Measurements from ENCODE around the gene ALDOB.

Gene ALDOB

GRCh38 chr9:101403516-101404285 lies 31.9 kb downstream of the ALDOB start:
- no peak for DNase-seq (ENCODE audit: insufficient read length, low spot score)
- no peak for FAIRE-seq
- TF ChIP-seq, protein P1, sequence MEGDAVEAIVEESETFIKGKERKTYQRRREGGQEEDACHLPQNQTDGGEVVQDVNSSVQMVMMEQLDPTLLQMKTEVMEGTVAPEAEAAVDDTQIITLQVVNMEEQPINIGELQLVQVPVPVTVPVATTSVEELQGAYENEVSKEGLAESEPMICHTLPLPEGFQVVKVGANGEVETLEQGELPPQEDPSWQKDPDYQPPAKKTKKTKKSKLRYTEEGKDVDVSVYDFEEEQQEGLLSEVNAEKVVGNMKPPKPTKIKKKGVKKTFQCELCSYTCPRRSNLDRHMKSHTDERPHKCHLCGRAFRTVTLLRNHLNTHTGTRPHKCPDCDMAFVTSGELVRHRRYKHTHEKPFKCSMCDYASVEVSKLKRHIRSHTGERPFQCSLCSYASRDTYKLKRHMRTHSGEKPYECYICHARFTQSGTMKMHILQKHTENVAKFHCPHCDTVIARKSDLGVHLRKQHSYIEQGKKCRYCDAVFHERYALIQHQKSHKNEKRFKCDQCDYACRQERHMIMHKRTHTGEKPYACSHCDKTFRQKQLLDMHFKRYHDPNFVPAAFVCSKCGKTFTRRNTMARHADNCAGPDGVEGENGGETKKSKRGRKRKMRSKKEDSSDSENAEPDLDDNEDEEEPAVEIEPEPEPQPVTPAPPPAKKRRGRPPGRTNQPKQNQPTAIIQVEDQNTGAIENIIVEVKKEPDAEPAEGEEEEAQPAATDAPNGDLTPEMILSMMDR (IDR thresholded peaks at IDR 0.05; ENCODE audit: insufficient read depth, missing control alignments): no peak

DNA sequence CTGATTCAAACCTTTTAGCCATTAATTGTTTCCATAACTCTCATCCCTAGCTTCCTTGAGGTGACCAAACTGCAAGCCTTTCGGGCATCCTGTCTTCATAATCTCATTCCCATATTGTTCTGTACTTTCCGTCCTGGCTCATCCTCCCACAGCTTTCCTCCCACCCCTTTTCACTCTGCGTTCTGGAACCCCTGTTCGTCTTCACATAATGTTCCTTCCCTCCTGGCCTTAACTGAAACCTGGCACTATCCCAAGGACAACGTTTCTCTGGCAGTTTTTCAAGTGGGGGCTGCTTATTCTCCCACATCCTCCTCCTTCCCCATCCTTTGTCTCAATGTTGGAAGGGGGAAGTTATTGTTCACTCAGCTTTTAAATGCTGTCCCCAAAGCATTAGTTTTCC lies 35.5 kb downstream of the ALDOB start:
- TF ChIP-seq, protein P1 (IDR thresholded peaks at IDR 0.05; ENCODE audit: insufficient read depth, missing control alignments): no peak
- DNase-seq (ENCODE audit: insufficient read length, low spot score): no peak
- FAIRE-seq: no peak

GRCh38 chr9:101399643-101399970 lies 36.0 kb downstream of the ALDOB start:
- DNase-seq (ENCODE audit: insufficient read length, low spot score) (no peak), FAIRE-seq (no peak)
- TF ChIP-seq, protein P1 (IDR thresholded peaks at IDR 0.05; ENCODE audit: insufficient read depth, missing control alignments): no peak

DNA sequence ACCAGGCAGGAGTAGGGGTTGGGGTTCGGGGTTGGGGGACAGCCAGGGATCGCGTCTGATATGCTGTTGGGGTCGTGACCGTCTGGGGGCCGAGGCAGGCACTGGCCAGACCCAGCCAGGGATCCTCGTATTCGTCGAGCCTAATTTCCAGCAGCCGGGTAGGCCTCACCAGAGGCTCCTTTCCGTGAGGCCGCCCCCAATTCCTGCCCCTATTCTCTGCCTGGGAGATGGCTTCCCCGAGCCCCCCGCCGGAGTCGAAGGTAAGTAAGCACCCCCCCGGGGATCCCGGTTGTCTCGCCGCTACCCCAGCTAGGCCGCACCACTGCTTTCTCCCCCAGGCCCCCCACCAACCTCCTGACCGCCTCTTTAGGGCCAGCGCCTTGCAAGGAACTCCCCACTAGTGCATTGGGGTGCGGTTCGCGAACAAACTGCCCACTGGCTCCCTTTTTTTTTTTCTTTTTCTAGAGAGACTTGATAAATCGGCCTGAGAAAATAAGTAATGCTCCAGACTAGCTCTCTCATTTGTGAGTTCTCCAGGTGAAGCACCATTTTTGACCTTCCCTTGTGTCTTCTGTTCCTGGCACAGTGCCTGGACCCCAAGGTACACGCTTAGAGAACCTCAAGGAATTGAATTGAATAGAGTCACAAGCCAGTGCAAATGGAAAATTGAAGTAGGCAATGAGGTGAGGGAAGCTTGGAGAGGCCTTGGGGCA lies 36.5 kb downstream of the ALDOB start:
- DNase-seq (ENCODE audit: insufficient read length, low spot score) (no peak), FAIRE-seq (no peak)
- TF ChIP-seq, protein P1 (IDR thresholded peaks at IDR 0.05; ENCODE audit: insufficient read depth, missing control alignments): no peak

DNA sequence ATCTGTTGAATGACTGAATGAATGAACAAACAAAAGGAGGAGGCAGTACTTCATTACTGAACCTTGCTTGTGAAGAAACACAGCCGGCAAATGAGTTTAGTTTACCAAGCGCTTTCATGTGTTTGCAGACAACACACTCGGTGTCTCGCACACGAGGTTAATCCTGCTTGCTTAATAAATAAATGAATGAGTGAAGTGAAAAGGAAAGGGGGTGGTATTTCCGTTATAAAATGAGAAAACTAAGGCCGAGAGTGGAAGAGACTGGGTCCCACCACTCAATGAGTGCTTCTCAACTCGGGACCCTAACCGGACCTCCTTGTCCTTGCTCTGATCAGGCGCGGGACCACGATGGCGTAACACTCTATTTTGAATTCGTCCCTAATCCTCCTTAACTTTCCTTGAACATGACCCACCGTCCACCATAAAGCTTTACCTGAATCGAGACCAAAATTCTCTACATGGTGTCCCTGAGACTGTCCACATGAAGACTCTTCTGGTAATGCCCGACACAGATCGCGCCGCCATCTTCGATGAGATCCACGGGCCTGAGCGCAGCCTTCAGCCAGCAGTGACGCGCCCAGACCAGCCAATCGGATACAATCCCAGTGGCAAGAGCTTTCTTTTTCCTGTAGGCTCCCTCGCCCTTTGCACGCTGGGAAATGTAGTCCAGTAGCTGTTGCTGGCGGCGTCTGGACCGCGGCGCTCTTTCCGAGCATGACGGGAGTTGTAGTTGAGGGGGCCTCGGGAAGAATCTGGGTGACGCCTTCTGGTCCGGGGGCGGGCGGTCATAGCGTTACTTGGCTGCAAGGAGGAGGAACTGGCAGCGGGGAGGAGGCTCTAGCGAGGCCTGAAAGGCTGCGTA lies 37.3 kb downstream of the ALDOB start, which contains the start of the genes MRPL50 and ZNF189:
TSS of gene MRPL50 (minus strand) at position 551 of the 862 bp plus-strand sequence. CDS start at position 525, 26 bp downstream.
TSS of gene ZNF189 (plus strand) at position 784 of the 862 bp plus-strand sequence. CDS start 306 bp downstream, outside the sequence.
- TF ChIP-seq, protein P1 (IDR thresholded peaks at IDR 0.05; ENCODE audit: insufficient read depth, missing control alignments): no peak
- DNase-seq (ENCODE audit: insufficient read length, low spot score) (peak; percentile 61), FAIRE-seq (no peak)

GRCh38 chr9:101397746-101398067 lies 37.9 kb downstream of the ALDOB start:
- DNase-seq (ENCODE audit: insufficient read length, low spot score) (no peak), FAIRE-seq (no peak)
- TF ChIP-seq, protein P1 (IDR thresholded peaks at IDR 0.05; ENCODE audit: insufficient read depth, missing control alignments): no peak
